K562 (cell line): ENCODE measurements around the gene CDR2L. TPM values are rescaled to one million over a fixed set of nuclear protein-coding genes. Genes with fewer than 3 reads are reported as not detected.

ENCODE experiments used
- ADNP ChIP-seq: fragments of 200-800 bp; sonication (Bioruptor generic); IDR thresholded peaks from 2 replicates; pipeline ENCODE4 v1.6.1; 2016; ENCODE audit warnings: missing genetic modification characterization, missing compliant biosample characterization
- CBX2 ChIP-seq: fragments of 200-600 bp; sonication (generic); IDR thresholded peaks from one replicate; pipeline ENCODE4 v1.6.1; 2012; ENCODE audit warnings: mild to moderate bottlenecking, low read length, inconsistent platforms; ENCODE audit not compliant: insufficient read depth, poor library complexity, severe bottlenecking
- FOXM1 ChIP-seq, 2 experiments: fragments of 450-650 bp in 1 of 2; sonication (generic) in 1 of 2; formaldehyde crosslinking in 1 of 2; IDR thresholded peaks; 2 replicates each; pipeline versions ENCODE4 v1.6.1 to v1.9.0; 2017 to 2022; ENCODE audit warnings: low read depth in 2 of 2, mild to moderate bottlenecking in 2 of 2, missing genetic modification reagents in 1 of 2, moderate library complexity in 1 of 2
- HNRNPH1 ChIP-seq: fragments of 200-400 bp; formaldehyde crosslinking; optimal IDR thresholded peaks from 2 replicates; pipeline ENCODE3; 2017; ENCODE audit warnings: low read depth, mild to moderate bottlenecking, low read length, moderate library complexity
- KLF1 ChIP-seq: fragments of 450-650 bp; IDR thresholded peaks from 2 replicates; pipeline ENCODE4 v1.6.1; 2016; ENCODE audit warnings: missing genetic modification characterization, missing compliant biosample characterization
- MEIS2 ChIP-seq: fragments of 450-650 bp; IDR thresholded peaks from 2 replicates; pipeline ENCODE4 v1.6.1; 2014; ENCODE audit warnings: mild to moderate bottlenecking; ENCODE audit not compliant: partially characterized antibody
- NRF1 ChIP-seq, 2 experiments: fragments of 450-650 bp; IDR thresholded peaks in 1 of 2; conservative IDR thresholded peaks in 1 of 2; 2 replicates each; pipeline ENCODE4 v1.6.1; 2014; ENCODE audit warnings: mild to moderate bottlenecking in 2 of 2
- PCBP1 ChIP-seq: fragments of 200-400 bp; formaldehyde crosslinking; IDR thresholded peaks from 2 replicates; pipeline ENCODE4 v1.6.1; 2018; ENCODE audit warnings: mild to moderate bottlenecking, low read depth, low read length; ENCODE audit not compliant: poor library complexity, severe bottlenecking
- RBM17 ChIP-seq: fragments of 200-400 bp; formaldehyde crosslinking; IDR thresholded peaks from 2 replicates; pipeline ENCODE4 v1.6.1; 2017; ENCODE audit warnings: low read depth, mild to moderate bottlenecking, low read length, borderline replicate concordance
- SMC3 ChIP-seq: conservative IDR thresholded peaks from 2 replicates; pipeline ENCODE4 v1.6.1; 2011; ENCODE audit warnings: low read depth, low read length, improper control_type of control experiment; ENCODE audit not compliant: insufficient read depth
- SPI1 ChIP-seq: IDR thresholded peaks from 2 replicates; pipeline ENCODE4 v1.6.1; 2011; ENCODE audit warnings: low read depth, low read length, control low read depth, borderline replicate concordance
- TRIM28 ChIP-seq: fragments of 450-650 bp; IDR thresholded peaks from 2 replicates; pipeline ENCODE4 v1.6.1; 2017
- ZFP30 ChIP-seq: fragments of 250-450 bp; sonication (Bioruptor Pico); IDR thresholded peaks from 2 replicates; pipeline ENCODE4 v1.8.0; 2022; ENCODE audit warnings: moderate library complexity, mild to moderate bottlenecking, inconsistent platforms, borderline replicate concordance
- ZFP91 ChIP-seq: sonication (generic); formaldehyde crosslinking; IDR thresholded peaks from 2 replicates; pipeline ENCODE4 v1.8.0; 2022; ENCODE audit warnings: mild to moderate bottlenecking, missing genetic modification reagents
- ZNF740 ChIP-seq, 3 experiments: fragments of 200-800 bp in 1 of 3; sonication (Bioruptor generic) in 1 of 3; sonication (generic) in 1 of 3; formaldehyde crosslinking in 1 of 3; IDR thresholded peaks; 2 replicates each; pipeline versions ENCODE4 v1.6.1 to v1.8.0; 2016 to 2022; ENCODE audit warnings: mild to moderate bottlenecking in 2 of 3, missing compliant biosample characterization in 2 of 3, missing genetic modification characterization in 2 of 3, missing genetic modification reagents in 1 of 3
- ZNF785 ChIP-seq: fragments of 250-450 bp; sonication (Bioruptor Pico); IDR thresholded peaks from 2 replicates; pipeline ENCODE4 v1.4.0; 2020; ENCODE audit warnings: mild to moderate bottlenecking
- polyA plus RNA-seq, 8 experiments: library from polyadenylated mRNA; depleted of rRNA in 4 of 8; stranded (reverse) in 5 of 8; unstranded in 3 of 8; fragments of >200 nt; fragmentation: Nextera tagmentation in 2 of 8; fragmentation: Illumina TruSeq in 1 of 8; extraction: Ambion mirVana in 2 of 8; extraction: Trizol in 1 of 8; gene quantifications; 2 replicates each; pipeline versions ENCODE4 v1.2.1 to v1.2.3, GENCODE V29; 2011 to 2014; ENCODE audit warnings: inconsistent platforms in 1 of 8, missing spikeins in 1 of 8
- total RNA-seq, 7 experiments: library from RNA; depleted of rRNA in 6 of 7; stranded (reverse); fragments of >200 nt in 6 of 7; fragmentation: Illumina TruSeq in 2 of 7; extraction: Trizol in 2 of 7; gene quantifications; 2 replicates each; pipeline versions ENCODE4 v1.2.1 to v1.2.3, GENCODE V29; 2011 to 2021; ENCODE audit warnings: low replicate concordance in 1 of 7
- TF ChIP-seq, protein P1 (sequence below): sonication (generic); formaldehyde crosslinking; IDR thresholded peaks from 2 replicates; pipeline ENCODE4 v1.8.0; 2023; ENCODE audit warnings: mild to moderate bottlenecking, missing genetic modification reagents
- TF ChIP-seq, protein P2 (sequence below): fragments of 150-350 bp; IDR thresholded peaks from 2 replicates; pipeline ENCODE4 v1.6.1; 2014; ENCODE audit warnings: low read depth, mild to moderate bottlenecking, low read length, borderline replicate concordance

The CDR2L gene
- total and polyA plus RNA-seq, 9 of the 15 experiments (the other 6 are each of a cell fraction or from before 2014, with no cell fraction given): 2.7 to 16.0 (median 7.3) TPM

DNA sequence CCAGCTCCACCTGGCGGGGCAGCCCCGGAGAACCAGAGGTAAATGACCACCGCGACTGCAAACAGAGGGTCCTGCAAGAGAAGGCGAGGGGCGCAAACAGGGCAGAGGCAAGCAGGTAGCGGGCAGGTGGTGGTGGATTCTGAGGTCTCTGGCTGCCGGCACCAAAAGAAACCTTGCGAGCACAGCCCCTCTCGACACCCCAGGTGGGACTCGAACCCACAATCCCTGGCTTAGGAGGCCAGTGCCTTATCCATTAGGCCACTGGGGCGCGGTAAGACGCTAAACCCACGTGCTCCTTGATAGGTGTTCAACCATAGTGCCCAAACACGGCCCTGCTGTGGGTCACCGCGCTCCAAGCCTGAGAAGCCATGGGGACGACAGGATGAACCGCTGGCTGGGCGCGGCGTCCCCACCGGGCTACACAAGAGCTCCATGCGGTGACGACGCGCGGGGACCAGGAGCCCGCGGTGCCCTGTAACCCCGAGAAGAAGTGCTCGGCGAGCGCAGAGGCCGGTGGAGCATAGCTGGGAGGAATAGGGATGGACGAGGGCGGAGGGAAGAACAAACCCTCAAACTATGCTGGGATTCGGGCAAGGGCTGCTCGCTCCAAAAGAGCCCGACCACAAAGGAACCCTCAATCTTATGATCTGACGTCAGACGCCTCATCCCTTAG is 46.9 kb downstream of the CDR2L start (continued):
- TF ChIP-seq, protein P1, sequence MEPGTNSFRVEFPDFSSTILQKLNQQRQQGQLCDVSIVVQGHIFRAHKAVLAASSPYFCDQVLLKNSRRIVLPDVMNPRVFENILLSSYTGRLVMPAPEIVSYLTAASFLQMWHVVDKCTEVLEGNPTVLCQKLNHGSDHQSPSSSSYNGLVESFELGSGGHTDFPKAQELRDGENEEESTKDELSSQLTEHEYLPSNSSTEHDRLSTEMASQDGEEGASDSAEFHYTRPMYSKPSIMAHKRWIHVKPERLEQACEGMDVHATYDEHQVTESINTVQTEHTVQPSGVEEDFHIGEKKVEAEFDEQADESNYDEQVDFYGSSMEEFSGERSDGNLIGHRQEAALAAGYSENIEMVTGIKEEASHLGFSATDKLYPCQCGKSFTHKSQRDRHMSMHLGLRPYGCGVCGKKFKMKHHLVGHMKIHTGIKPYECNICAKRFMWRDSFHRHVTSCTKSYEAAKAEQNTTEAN (CRISPR knock-in tag): 0 out of 2 replicates have a peak, but pooled peaks have one; percentile 51
- TF ChIP-seq KLF1 (tag): peak; percentile 53; the same call in 1 of the 2 replicates
- no peak for TF ChIP-seq CBX2
- no peak for TF ChIP-seq ZFP91 (CRISPR knock-in tag)
- peak; percentile 96 for TF ChIP-seq ADNP (tag)
- no peak for TF ChIP-seq ZFP30
- TF ChIP-seq PCBP1: no peak
- no peak for TF ChIP-seq MEIS2
- TF ChIP-seq NRF1 (conservative IDR thresholded peaks at IDR 0.05 in 1 of 2, IDR thresholded peaks at IDR 0.05 in 1 of 2): 0 out of 4 replicates have a peak, but pooled peaks of 1 of the 2 experiments have one; percentile 15
- no peak; the same call in 1 of the 2 replicates for TF ChIP-seq ZNF740 (CRISPR knock-in tag; IDR thresholded peaks at IDR 0.05)
- TF ChIP-seq ZNF740 (tag; IDR thresholded peaks at IDR 0.05): no peak
- TF ChIP-seq SMC3: 0 out of 2 replicates have a peak, but pooled peaks have one; percentile 25
- TF ChIP-seq TRIM28: 0 out of 2 replicates have a peak, but pooled peaks have one; percentile 45
- TF ChIP-seq, protein P2, sequence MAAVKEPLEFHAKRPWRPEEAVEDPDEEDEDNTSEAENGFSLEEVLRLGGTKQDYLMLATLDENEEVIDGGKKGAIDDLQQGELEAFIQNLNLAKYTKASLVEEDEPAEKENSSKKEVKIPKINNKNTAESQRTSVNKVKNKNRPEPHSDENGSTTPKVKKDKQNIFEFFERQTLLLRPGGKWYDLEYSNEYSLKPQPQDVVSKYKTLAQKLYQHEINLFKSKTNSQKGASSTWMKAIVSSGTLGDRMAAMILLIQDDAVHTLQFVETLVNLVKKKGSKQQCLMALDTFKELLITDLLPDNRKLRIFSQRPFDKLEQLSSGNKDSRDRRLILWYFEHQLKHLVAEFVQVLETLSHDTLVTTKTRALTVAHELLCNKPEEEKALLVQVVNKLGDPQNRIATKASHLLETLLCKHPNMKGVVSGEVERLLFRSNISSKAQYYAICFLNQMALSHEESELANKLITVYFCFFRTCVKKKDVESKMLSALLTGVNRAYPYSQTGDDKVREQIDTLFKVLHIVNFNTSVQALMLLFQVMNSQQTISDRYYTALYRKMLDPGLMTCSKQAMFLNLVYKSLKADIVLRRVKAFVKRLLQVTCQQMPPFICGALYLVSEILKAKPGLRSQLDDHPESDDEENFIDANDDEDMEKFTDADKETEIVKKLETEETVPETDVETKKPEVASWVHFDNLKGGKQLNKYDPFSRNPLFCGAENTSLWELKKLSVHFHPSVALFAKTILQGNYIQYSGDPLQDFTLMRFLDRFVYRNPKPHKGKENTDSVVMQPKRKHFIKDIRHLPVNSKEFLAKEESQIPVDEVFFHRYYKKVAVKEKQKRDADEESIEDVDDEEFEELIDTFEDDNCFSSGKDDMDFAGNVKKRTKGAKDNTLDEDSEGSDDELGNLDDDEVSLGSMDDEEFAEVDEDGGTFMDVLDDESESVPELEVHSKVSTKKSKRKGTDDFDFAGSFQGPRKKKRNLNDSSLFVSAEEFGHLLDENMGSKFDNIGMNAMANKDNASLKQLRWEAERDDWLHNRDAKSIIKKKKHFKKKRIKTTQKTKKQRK: no peak
- no peak for TF ChIP-seq RBM17
- no peak for TF ChIP-seq ZNF785 (CRISPR knock-in tag)
- no peak for TF ChIP-seq HNRNPH1
- TF ChIP-seq SPI1: no peak
- 0 out of 2 replicates have a peak, but pooled peaks have one; percentile 9 for TF ChIP-seq FOXM1 (IDR thresholded peaks at IDR 0.05; ENCODE audit: low read depth)
- no peak for TF ChIP-seq FOXM1 (CRISPR knock-in tag; IDR thresholded peaks at IDR 0.05; ENCODE audit: low read depth)
